Left kidney (tissue), 2 donors: ENCODE results near the gene COPS2. TPM values are rescaled to one million over a fixed set of nuclear protein-coding genes. Genes with fewer than 3 reads are reported as not detected.

Experiments
- DNase-seq: peaks from one replicate; pipeline ENCODE4 v3.0.0-alpha.2; 2013
- polyA plus RNA-seq: library from polyadenylated mRNA; unstranded; fragments of 120-200 nt; gene quantifications from one replicate; pipeline ENCODE4 v1.2.1, GENCODE V29; 2013; ENCODE audit not compliant: insufficient read length

COPS2 gene
- polyA plus RNA-seq, 1 donor: 116 TPM

DNA sequence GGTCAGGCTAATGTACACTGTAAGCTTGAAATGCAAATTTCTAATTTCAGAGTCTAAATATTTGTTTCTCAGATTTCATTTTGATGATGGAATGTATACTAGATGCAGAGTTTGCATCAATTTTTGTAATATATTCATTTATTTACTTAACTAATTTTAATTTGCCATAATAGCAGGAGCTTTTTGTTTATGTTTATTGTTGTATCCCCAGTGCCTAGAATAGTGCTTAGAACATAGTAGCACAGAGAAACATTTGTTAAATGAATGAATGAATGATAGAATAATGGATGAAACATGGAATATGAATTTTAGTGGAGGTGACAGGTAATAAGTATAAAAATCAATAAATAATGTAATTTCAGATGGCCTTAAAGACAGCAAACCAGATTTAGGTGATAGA is 9.5 kb upstream of the COPS2 start:
- DNase-seq: no peak

DNA sequence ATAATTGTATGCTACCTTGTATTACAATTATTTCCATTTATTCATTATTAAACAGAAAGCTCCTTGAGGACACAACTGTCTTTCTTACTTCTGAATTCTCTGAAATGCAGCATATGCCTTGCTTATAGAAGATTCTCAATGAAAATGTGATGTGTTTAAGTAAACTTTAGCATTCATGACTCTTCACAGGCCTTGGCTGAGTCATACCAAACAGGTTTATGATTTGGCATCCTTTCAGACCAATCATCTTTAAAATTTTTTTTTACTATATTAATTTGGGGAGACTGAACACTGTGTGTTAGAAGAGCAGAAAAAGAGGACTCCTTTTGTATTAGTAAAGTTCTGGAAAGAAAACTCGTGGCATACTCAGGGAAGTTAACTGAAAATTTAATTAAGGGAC is 8.3 kb upstream of the COPS2 start:
- no peak for DNase-seq

DNA sequence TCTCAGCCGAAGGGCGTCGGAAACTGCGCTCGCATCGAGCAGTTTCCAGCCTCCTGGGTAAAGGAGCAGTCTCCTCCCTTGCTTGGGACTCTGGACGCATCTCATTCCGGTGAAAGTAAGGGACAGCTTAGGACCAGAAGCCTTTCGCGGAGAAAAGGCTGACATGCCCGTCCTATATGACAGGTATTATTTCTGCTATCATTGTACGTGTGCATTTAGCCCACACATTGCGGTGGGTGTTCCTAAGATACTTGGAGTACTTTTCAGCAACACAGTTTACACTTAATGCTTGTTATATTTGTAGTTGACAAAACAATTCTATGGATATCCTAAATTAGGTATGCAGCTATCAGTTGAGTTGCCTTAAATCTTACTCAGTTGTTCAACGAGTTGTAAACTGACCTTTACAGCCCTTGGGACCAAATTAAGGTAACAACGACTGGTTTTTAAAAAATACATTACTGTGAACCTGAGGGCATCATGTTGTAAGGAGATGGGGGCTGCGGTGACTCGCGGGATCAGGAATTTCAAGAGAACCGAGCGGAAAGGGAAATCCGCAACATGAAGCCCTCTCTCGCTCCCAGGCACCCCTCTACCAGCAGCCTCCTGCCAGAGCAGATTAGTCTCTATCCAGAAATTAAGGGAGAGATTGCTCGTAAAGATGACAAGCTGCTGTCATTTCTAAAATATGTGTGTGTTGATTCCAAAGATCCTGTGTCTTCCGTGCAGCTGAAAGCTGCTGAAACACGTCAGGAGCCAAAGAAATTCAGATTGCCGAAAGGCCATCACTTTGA is 632 bp upstream of the COPS2 start:
- no peak for DNase-seq

DNA sequence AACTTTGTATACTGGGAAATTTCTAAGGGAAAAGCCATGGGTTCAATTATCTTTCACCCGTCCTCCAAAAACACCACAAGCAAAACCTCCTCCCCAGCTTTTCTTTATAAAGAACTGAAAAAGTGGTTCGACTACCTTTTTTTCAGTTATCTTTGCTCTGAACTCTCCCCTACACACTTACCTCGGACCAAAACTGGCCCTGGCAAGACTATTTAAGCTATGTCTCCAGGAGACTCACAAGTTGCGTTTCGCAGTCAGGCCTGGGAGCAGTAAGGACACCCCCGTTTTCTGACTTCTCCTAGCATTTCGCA is 645 bp downstream of the COPS2 start:
- DNase-seq: no peak

DNA sequence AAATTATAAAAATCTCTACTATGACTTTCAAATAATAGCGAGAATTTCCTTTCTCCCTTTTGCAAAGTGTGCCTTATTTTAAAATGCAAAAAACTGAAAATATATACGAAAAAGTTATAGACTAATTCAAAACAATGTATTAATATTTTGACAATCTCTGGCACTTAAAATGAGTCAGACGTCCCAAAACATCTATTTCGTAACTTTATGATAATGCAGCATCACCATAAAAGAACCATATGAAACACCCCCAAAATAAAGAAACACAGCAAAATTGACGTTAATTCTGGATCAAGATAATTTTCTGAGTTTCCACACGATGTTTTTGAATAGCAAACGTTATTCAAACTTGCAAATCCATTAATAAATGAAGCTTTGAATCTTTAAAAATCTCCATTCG is 1.0 kb downstream of the COPS2 start:
- DNase-seq: no peak

DNA sequence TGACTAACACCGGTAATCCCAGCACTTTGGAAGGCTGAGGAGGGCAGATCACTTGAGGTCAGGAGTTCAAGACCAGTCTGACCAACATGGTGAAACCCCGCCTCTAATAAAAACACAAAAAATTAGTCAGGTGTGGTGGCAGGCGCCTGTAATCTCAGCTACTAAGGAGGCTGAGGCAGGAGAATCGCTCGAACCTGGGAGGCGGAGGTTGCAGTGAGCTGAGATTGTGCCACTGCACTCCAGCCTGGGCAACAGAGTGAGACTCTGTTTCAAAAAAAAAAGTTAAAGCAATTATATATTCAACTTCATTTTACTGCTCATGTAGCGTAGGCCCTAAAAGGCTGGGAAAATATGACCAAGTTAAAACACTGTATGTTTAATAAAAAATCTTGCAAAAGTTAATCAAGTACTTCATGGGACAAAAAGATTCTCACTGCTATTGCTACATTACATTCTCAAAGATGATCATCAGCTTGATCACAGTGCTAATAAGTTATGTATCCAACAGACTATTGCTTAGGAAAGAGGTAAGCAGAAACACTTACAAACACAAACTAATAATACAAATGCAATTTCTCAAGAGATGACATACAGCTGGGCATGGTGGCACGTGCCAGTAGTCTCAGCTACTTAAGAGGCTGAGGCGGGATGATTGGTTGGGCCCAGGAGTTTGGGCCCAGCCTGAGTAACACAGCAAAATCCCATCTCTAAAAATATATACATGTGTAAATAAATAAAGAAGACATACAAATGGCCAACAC is 2.7 kb downstream of the COPS2 start:
- no peak for DNase-seq

DNA sequence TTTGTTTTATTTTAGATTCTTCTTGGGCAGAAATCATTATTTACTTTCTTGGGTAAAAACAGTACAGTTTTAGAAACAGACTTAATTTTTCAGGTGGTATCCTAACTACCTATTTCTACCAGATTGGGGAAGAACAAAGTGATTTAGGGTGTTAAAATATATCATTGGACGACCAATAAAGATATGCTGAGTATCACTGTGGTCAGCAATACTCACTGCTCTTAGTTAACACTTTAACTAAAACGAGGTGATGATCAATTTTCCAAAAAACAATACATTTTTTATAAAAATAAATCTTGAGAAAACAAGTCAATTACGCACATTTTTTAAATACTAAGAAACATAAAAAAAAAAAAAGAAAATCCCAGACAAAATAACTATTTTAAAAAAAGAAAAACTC is 3.6 kb downstream of the COPS2 start:
- no peak for DNase-seq

DNA sequence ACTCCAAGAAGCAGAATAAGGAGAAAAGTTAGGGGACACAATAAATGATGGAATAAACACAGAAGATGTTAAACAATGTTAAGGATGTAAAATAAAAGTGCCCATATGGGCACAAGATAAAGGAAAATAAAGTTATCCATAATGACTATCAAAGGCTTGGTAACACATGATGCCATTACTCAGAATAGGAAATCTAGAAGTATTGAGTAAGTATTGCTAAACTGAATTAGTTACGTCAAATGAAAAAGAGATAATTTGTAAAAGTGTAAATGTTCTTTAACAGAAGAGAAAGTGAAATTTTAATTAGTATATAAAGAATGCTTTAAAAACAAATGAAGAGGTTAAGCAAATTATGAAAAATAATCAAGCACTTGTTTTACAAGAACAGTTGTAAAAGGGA is 6.7 kb downstream of the COPS2 start:
- no peak for DNase-seq

DNA sequence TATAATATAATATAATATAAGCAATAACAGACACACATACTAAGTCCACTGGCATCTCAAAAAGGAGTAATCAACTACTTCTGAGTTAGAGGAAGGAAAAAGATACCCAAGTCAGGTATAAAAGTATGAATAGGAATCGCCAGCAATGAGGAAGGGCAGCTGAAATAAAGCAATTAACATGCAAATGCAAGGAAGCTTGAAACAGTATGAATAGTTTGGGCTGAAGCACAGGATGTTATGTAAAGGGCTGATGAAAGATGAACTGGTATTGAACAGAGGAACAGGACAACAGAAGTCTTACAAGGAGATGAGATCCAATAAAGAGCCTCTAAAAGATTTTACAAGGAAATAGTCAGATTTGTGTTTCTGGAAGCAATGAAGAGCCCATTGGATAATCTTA is 7.1 kb downstream of the COPS2 start:
- DNase-seq: no peak

DNA sequence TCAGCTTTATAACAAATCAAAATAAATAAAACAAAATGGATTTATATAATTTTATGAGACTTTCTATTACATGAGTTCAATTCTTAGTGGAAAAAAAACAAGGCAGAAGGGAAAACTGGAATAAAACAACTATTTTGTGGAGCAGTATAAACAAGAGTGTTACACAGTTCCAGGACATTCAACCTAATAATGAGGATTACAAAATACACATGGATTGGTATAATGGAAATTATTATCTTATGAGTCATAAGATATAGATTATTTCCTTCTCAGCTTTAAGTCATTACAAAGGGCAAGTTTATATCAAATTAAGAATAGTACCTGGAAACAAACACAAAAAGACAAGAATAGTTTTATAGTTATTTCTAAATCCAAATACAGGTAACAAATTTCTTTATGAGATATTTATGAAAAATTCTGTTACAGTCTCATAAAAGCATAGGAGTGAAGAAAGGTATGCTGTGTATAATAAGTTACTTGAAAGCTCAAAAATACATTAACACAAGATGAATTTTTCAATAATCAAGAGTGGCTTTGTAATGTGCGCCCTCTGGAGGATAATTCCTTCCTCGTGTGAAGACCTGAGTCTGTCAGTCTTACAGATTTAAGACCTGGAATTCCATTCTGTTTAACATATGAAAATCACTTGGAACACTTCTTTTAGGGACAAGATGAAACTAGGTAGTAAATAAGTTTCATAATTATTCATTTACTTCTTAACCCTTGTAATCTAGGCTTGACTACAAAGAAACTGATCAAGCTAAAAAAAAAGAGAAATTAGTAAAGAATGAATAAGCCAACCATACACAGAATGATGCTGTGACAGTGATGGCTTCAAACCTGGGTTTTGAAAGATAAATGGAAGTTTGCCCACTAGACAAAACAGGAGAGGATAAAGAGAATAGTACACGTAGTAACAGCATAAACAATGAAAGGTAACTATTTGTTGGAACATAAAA is 9.5 kb downstream of the COPS2 start:
- DNase-seq: no peak

DNA sequence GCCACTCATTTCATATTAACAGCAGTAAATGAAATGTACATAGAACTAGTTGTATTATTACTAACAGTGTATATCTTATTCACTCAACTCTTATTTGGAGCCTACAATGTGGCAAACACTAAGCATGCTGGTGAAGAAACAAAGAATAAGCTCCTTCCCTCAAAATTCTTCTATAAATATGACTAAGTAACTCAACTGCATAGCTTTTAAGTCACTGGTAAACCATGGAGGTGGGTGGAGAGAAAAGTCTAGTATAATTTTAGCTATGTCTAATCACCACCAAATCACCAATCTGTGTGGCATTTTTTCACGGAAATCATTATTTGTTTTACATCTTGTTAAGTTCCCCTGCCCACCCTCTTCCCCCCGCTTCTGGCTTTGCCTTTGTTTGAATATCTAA is 17.5 kb downstream of the COPS2 start:
- no peak for DNase-seq

DNA sequence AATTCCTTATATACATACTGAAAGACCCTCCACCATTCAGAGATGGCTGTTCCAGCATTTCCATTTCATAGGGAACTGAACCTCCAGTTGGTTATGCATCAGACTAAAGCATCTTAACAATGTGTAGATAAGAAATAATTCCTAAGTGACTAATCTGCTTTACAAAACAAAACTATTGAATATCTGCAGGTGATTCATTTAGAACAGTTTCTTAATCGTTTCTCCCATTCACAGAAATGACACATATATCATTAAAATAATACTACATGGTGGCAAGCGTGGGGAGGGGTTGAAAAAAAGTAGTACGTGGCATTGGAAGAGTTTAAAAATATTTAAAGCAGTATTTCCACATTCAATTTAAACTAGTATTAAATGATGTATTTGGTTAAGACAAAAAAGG is 19.5 kb downstream of the COPS2 start:
- no peak for DNase-seq

DNA sequence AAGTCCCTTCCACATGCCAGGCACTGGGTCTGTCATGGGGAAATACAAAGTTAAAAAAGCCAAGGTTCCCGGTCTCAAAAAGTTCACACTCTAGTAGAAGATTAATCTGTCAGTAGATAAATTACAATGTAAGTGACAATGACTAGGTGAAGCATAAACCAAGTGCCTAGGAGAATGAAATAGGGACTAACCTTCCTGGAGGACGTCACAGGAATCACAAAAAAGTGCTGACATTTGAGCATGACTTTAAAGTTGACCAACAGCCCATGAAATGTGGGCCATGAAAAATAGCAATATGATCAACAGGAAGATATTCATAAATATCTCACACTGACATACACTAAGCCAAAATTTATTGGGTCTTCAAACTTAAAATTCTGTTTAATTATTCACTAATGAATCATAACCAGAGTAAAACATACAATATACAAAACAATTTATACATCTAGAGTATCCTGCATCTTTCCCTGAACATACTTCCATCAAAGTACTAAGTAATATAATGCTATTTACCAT is 20.0 kb downstream of the COPS2 start:
- no peak for DNase-seq

DNA sequence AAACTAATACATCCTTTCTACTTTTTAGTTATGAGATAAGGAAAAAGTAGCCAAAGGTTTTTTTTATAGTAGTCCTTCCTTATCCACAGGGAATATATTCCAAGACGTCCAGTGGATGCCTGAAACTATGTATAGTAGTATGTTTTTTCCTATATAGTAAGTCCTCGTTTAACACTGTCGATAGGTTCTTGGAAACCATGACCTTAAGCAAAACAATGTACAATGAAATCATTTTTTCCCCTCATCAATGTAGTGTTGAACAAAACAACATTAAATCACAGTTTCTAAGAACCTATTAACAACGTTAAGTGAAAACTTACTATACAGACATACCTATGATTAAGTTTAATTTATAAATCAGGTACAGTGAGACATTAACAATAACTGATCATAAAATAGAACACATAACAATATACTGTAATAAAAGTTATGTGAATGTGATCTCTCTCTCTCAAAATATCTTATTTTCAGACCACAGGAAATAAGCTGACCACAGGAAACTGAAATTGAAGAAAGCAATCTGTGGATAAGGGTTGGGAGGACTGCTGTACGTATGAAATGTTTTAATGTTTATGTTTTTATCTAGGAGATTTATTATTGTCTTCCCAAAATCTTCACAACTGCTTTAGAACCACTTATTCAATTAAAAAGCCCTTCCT is 20.6 kb downstream of the COPS2 start:
- DNase-seq: no peak

DNA sequence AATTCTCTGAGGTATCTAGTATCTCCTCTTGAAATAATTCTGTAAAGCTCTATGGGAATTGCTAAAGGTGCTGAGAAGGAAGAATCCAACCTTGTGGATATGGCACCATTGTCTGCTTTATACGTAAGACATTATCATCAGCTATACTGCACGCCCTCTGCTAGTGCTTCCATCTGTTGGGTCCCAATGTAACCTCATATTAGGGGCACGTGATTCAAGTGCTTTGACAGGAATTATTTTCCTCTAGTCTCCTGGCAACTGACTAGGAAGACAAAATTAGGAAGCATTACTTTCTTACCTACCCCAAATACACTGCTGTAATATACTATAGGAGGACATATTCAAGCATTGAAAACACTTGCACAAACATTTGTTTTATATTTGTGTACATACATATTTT is 24.0 kb downstream of the COPS2 start:
- no peak for DNase-seq

DNA sequence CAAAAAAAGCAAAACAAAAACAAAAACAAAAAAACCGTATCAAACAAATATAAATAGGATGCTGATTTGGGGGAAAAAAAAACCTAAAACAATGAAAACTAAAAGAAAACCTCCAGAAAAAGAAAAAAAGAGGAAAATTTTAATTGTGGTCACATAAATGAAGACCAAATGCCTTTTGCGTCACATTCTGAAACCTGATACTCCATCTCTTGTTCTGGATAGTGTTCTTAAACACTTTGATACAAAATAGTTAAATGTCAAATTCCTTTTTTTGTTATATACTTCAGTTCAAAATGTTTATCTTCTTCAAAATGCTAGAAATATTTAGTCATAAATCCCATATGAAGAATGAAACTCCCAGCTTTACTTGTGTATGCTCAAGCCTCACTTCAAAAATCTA is 31.0 kb downstream of the COPS2 start:
- DNase-seq: no peak

DNA sequence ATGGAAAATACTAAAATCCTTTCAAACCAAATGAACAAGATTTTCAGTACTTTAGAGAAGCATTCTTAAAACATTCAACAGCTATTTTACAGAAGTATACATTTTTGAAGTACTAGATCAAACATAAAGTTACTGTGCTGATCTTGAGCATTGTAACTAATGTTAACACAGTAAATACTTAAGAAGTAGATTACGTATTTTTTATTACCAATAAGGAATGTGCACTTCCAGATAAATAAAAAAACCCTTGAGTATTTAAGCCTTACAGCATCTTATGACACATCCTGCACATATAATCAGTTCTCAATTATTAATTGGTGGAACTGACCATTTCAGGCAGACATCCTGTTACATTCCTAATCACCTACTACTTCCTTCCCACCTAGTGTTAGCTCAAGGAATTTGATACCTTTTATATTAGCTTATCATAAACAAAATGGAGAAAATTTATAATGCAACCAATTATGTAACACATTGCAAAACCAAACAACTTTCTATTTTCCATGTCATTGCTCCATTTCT is 32.8 kb downstream of the COPS2 start:
- no peak for DNase-seq

DNA sequence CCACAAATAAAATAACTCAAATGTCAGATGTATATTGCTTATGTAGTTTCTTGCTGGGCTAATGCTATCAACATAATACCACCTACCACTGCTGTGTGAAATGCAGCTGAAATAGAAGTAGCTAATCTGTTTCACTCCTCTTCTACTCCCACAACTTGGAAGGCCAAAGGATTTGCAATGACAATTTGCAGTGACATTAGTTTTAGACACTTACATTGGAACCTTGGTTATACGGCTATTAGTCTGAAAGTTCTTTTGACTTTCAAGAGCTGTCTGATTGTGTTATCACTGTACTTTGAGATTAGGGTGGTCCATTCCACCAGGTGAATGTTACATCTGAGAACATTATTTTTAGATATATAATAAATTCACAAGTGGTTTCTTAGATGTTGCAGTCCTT is 33.5 kb downstream of the COPS2 start:
- no peak for DNase-seq

DNA sequence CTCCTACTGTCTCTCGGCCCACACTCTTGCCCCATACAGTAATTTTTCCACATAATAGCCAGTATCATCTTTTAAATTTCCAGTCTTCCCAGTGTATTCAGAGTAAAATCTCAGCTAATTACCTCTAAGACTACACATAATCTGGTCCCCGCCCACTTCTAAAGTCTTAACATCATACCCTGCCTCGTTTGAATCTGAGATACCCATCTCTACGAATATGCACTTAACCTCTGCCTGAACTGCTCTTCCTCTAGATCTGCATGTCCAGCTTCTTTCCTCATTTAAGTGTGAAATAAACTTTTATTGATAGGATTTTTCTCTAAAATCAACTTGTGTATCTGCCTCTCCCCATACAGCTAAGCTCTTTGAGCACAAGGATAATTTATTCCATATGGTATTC is 34.6 kb downstream of the COPS2 start:
- no peak for DNase-seq

DNA sequence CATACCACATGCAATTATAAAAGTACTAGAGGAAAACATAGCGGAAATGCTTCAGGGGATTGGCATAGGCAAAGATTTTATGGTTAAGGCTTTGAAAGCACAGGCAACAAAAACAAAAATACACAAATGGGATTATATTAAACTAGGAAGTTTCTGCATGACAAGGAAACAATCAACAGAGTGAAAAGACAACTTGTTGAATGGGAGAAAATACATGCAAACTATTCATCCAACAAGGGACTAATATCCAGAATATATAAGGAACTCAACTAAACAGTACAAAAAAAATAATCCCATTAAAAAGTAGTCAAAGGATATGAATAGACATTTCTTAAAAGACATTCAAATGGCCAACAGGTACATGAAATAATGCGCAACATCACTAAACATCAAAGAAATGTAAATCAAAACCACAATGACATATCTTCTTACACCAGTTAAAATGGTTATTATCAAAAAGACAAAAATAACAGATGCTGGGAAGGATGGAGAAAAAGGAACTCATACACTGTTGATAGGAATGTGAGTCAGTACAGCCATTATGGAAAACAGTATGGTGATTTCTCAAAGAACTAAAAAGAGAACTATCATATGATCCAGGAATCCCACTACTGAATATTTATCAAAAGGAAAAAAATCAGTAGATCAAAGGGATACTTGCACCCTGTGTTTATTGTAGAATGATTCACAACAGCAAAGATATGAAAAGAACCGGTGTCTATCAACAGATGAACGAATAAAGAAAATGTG is 39.1 kb downstream of the COPS2 start:
- no peak for DNase-seq

DNA sequence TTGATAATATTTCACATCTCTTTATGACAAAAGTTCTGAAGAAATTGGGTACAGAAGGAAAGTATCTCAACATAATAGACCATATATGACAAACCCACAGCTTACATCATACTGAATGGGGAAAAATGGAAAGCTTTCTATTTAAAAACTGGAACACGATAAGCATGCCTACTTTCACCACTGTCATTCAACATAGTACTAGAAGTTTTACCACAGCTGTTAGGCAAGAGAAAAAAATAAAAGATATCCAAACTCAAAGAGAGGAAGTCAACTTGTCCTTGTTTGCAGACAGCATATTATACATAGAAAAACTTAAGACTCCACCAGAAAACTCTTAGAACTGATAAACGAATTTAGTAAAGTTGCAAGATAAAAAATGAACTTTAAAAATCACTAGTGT is 40.3 kb downstream of the COPS2 start:
- DNase-seq: no peak
